Naive thymus-derived CD4-positive, alpha-beta T cell (primary cell): ENCODE results near the gene HERC3. TPM values are rescaled to one million over a fixed set of nuclear protein-coding genes. Genes with fewer than 3 reads are reported as not detected.

Experiments
- ATAC-seq: fragments of 150-1000 bp; cut with Tn5 transposase; 2 replicates; pipeline ENCODE4 v1.10.0; 2021; ENCODE audit warnings: mild to moderate bottlenecking, moderate library complexity
- CTCF ChIA-PET: fragments of 350-600 bp; sonication (Branson Sonifier 250); formaldehyde crosslinking; loops from one replicate; lab custom pipeline; 2021; ENCODE audit warnings: antibody characterized with exemption; lab: Charles Lee
- POLR2A ChIA-PET: fragments of 350-600 bp; sonication (Branson Sonifier 250); formaldehyde crosslinking; loops from one replicate; lab custom pipeline; 2021; ENCODE audit warnings: antibody characterized with exemption, inconsistent platforms; lab: Charles Lee
- DNase-seq, 9 donors: peaks; one replicate each; pipeline versions ENCODE4 v3.0.0 to v3.0.0-alpha.2; 2020 to 2022; ENCODE audit warnings: mixed read lengths in 1 of 9
- H3K27ac ChIP-seq: one replicate; pipeline ENCODE4 v1.7.0; 2013; ENCODE audit warnings: mild to moderate bottlenecking, low read depth, low read length, moderate library complexity
- H3K27me3 ChIP-seq, 2 donors: one replicate each; pipeline ENCODE4 v1.7.0; 2013; ENCODE audit warnings: low read length in 2 of 2, mild to moderate bottlenecking in 2 of 2, moderate library complexity in 2 of 2; ENCODE audit not compliant: control insufficient read depth in 2 of 2, insufficient read depth in 2 of 2
- H3K36me3 ChIP-seq, 3 experiments: 1 replicate in 2 of 3; 2 replicates in 1 of 3; pipeline ENCODE4 v1.7.0; 2013; ENCODE audit warnings: low read length in 3 of 3, mild to moderate bottlenecking in 3 of 3, moderate library complexity in 1 of 3; ENCODE audit not compliant: insufficient read depth in 3 of 3, control insufficient read depth in 2 of 3
- H3K4me1 ChIP-seq, 2 donors: one replicate each; pipeline ENCODE4 v1.7.0; 2013; ENCODE audit warnings: low read length in 2 of 2, mild to moderate bottlenecking in 2 of 2, moderate library complexity in 1 of 2; ENCODE audit not compliant: control insufficient read depth in 2 of 2, insufficient read depth in 2 of 2
- H3K4me3 ChIP-seq: 2 replicates; pipeline ENCODE4 v1.7.0; 2013; ENCODE audit warnings: mild to moderate bottlenecking, low read length
- H3K9me3 ChIP-seq, 3 experiments: 1 replicate in 2 of 3; 2 replicates in 1 of 3; pipeline ENCODE4 v1.7.0; 2013; ENCODE audit warnings: low read length in 3 of 3; ENCODE audit not compliant: control insufficient read depth in 2 of 3
- H3K27ac Mint-ChIP-seq, 9 donors: one replicate each; pipeline ENCODE4 v1.8.0; 2020 to 2022; ENCODE audit warnings: mixed read lengths in 9 of 9, mild to moderate bottlenecking in 8 of 9, moderate library complexity in 5 of 9, inconsistent platforms in 2 of 9
- H3K27me3 Mint-ChIP-seq, 5 donors: one replicate each; pipeline ENCODE4 v1.8.0; 2021 to 2022; ENCODE audit warnings: mixed read lengths in 5 of 5, mild to moderate bottlenecking in 1 of 5
- H3K36me3 Mint-ChIP-seq, 5 donors: one replicate each; pipeline ENCODE4 v1.8.0; 2020 to 2022; ENCODE audit warnings: mixed read lengths in 5 of 5, mild to moderate bottlenecking in 3 of 5, inconsistent platforms in 1 of 5
- H3K4me1 Mint-ChIP-seq, 7 donors: one replicate each; pipeline ENCODE4 v1.8.0; 2020 to 2022; ENCODE audit warnings: mixed read lengths in 7 of 7, mild to moderate bottlenecking in 3 of 7, inconsistent platforms in 1 of 7
- H3K4me3 Mint-ChIP-seq, 10 donors: one replicate each; pipeline ENCODE4 v1.8.0; 2020 to 2022; ENCODE audit warnings: mild to moderate bottlenecking in 10 of 10, mixed read lengths in 10 of 10, moderate library complexity in 6 of 10, inconsistent platforms in 2 of 10
- H3K9me3 Mint-ChIP-seq, 11 donors: one replicate each; pipeline ENCODE4 v1.8.0; 2020 to 2022; ENCODE audit warnings: mixed read lengths in 11 of 11, mild to moderate bottlenecking in 4 of 11, inconsistent platforms in 1 of 11, moderate library complexity in 1 of 11
- intact Hi-C, 2 donors: fragments of 100-400 bp; cut with micrococcal nuclease; formaldehyde crosslinking; loops; one replicate each; pipeline ENCODE4 v1.15.1; 2023
- polyA plus RNA-seq, 2 donors: library from polyadenylated mRNA; unstranded; fragments of 300-500 nt; fragmentation: Illumina TruSeq; gene quantifications; one replicate each; pipeline ENCODE4 v1.2.3, GENCODE V29; 2021
- total RNA-seq, 6 experiments: library from RNA in 5 of 6; stranded (reverse) in 5 of 6; gene quantifications; 1 replicate in 5 of 6; 2 replicates in 1 of 6; pipeline ENCODE4 v1.2.3 and lab custom pipeline; 2021 to 2026

The HERC3 gene
- total and polyA plus RNA-seq, 7 experiments from 2014 or later = 38.1 to 130 (median 101) TPM

GRCh38 chr4:88702782-88703181 lies 110.5 kb downstream of the HERC3 start:
- Histone ChIP-seq H3K4me3 (no peak overlapping the region), H3K27ac (no peak overlapping the region), H3K4me1 (peaks cover 0 to 5% of the 10 kb centered on the region in 2 donors), H3K9me3 (no peaks in the 10 kb centered on the region), H3K36me3 (peaks cover 0 to 45% (median 6%) of the 10 kb centered on the region in 3 experiments), H3K27me3 (no peaks in the 10 kb centered on the region)
- no peaks in the 10 kb centered on the region for H3K27me3 Mint-ChIP-seq
- ChIA-PET POLR2A (interaction anchor here (0.6 kb wide), 1 partner anchor 20 kb away, joined by 4 read pairs; no protein-coding TSS in a partner anchor), CTCF (no interaction called here)
- no peak overlapping the region for H3K4me3 Mint-ChIP-seq
- peaks cover 0 to 5% (median 0%) of the 10 kb centered on the region in 11 donors for H3K9me3 Mint-ChIP-seq
- peaks cover 21 to 63% (median 52%) of the 10 kb centered on the region in 5 donors for H3K36me3 Mint-ChIP-seq
- intact Hi-C loops = no loop called here
- ATAC-seq (no peak), DNase-seq (no peak)
- H3K27ac Mint-ChIP-seq = peak overlapping the region in 3 of 9 donors; percentile 23 to 43 (median 24)
- H3K4me1 Mint-ChIP-seq = peaks cover 4 to 12% (median 9%) of the 10 kb centered on the region in 7 donors

GRCh38 chr4:88705223-88705622 lies 112.9 kb downstream of the HERC3 start:
- Histone ChIP-seq H3K27ac (no peak overlapping the region), H3K36me3 (peaks cover 0 to 64% (median 12%) of the 10 kb centered on the region in 3 experiments), H3K9me3 (no peaks in the 10 kb centered on the region), H3K27me3 (no peaks in the 10 kb centered on the region), H3K4me3 (no peak overlapping the region), H3K4me1 (no peaks in the 10 kb centered on the region)
- DNase-seq (no peak), ATAC-seq (no peak)
- H3K4me1 Mint-ChIP-seq = peaks cover 0 to 17% (median under 1%) of the 10 kb centered on the region in 7 donors
- H3K27me3 Mint-ChIP-seq = no peaks in the 10 kb centered on the region
- ChIA-PET POLR2A (no interaction called here), CTCF (interaction anchor here (0.5 kb wide), 1 partner anchor 49 kb away, joined by 4 read pairs; no protein-coding TSS in a partner anchor)
- no peak overlapping the region for H3K4me3 Mint-ChIP-seq
- intact Hi-C loops = no loop called here
- H3K9me3 Mint-ChIP-seq = peaks cover 0 to 4% (median 0%) of the 10 kb centered on the region in 11 donors
- no peak overlapping the region for H3K27ac Mint-ChIP-seq
- peaks cover 27 to 80% (median 67%) of the 10 kb centered on the region in 5 donors for H3K36me3 Mint-ChIP-seq

GRCh38 chr4:88705805-88706492 lies 113.7 kb downstream of the HERC3 start:
- DNase-seq (no peak), ATAC-seq (no peak)
- Histone ChIP-seq H3K27me3 (no peaks in the 10 kb centered on the region), H3K27ac (no peak overlapping the region), H3K4me1 (no peaks in the 10 kb centered on the region), H3K9me3 (no peaks in the 10 kb centered on the region), H3K36me3 (peaks cover 0 to 71% (median 12%) of the 10 kb centered on the region in 3 experiments), H3K4me3 (no peak overlapping the region)
- H3K27me3 Mint-ChIP-seq = no peaks in the 10 kb centered on the region
- intact Hi-C loops = no loop called here
- H3K27ac Mint-ChIP-seq = peak overlapping the region in 3 of 9 donors; percentile 30 to 63 (median 33)
- H3K4me3 Mint-ChIP-seq = no peak overlapping the region
- POLR2A ChIA-PET = no interaction called here
- CTCF ChIA-PET = no interaction called here
- H3K4me1 Mint-ChIP-seq = peaks cover 0 to 17% (median 0%) of the 10 kb centered on the region in 7 donors
- H3K36me3 Mint-ChIP-seq = peaks cover 27 to 82% (median 72%) of the 10 kb centered on the region in 5 donors
- H3K9me3 Mint-ChIP-seq = peaks cover 0 to 4% (median 0%) of the 10 kb centered on the region in 11 donors

GRCh38 chr4:88706574-88706973 lies 114.3 kb downstream of the HERC3 start:
- H3K9me3 Mint-ChIP-seq = peaks cover 0 to 4% (median under 1%) of the 10 kb centered on the region in 11 donors
- H3K4me3 Mint-ChIP-seq = no peak overlapping the region
- peaks cover 27 to 82% (median 74%) of the 10 kb centered on the region in 5 donors for H3K36me3 Mint-ChIP-seq
- intact Hi-C loops = no loop called here
- no peaks in the 10 kb centered on the region for H3K27me3 Mint-ChIP-seq
- no peaks in the 10 kb centered on the region for H3K4me1 ChIP-seq
- H3K27ac Mint-ChIP-seq = peak overlapping the region in 2 of 9 donors; percentile 21 to 30
- H3K27me3 ChIP-seq = no peaks in the 10 kb centered on the region
- peaks cover 0 to 76% (median 12%) of the 10 kb centered on the region in 3 experiments for H3K36me3 ChIP-seq
- ATAC-seq (no peak), DNase-seq (no peak)
- ChIA-PET CTCF (no interaction called here), POLR2A (no interaction called here)
- no peaks in the 10 kb centered on the region for H3K9me3 ChIP-seq
- peaks cover 0 to 17% (median 0%) of the 10 kb centered on the region in 7 donors for H3K4me1 Mint-ChIP-seq
- H3K4me3 ChIP-seq = no peak overlapping the region
- no peak overlapping the region for H3K27ac ChIP-seq

GRCh38 chr4:88709989-88710388 lies 117.7 kb downstream of the HERC3 start:
- no peak for DNase-seq
- H3K4me1 Mint-ChIP-seq = peaks cover 0 to 18% (median 9%) of the 10 kb centered on the region in 7 donors
- H3K4me1 ChIP-seq = no peaks in the 10 kb centered on the region
- H3K4me3 Mint-ChIP-seq = no peak overlapping the region
- H3K27me3 Mint-ChIP-seq = no peaks in the 10 kb centered on the region
- no peak overlapping the region for H3K4me3 ChIP-seq
- ChIA-PET CTCF (no interaction called here), POLR2A (no interaction called here)
- ATAC-seq = no peak
- H3K27ac Mint-ChIP-seq = peak overlapping the region in 3 of 9 donors; percentile 2 to 39 (median 19)
- H3K9me3 Mint-ChIP-seq = peaks cover 0 to 23% (median 9%) of the 10 kb centered on the region in 11 donors
- intact Hi-C loops = no loop called here
- peaks cover 0 to 70% (median 6%) of the 10 kb centered on the region in 3 experiments for H3K36me3 ChIP-seq
- H3K36me3 Mint-ChIP-seq = peaks cover 32 to 92% (median 86%) of the 10 kb centered on the region in 5 donors
- H3K27me3 ChIP-seq = no peaks in the 10 kb centered on the region
- H3K27ac ChIP-seq = no peak overlapping the region
- H3K9me3 ChIP-seq = no peaks in the 10 kb centered on the region

- Mint-ChIP-seq H3K4me1 (peaks cover 0 to 20% (median 3%) of the 10 kb centered on the region in 7 donors), H3K27ac (peak overlapping the region in 2 of 9 donors; percentile 28 to 62), H3K4me3 (no peak overlapping the region), H3K36me3 (peaks cover 39 to 95% (median 89%) of the 10 kb centered on the region in 5 donors), H3K9me3 (peaks cover 4 to 57% (median 32%) of the 10 kb centered on the region in 11 donors), H3K27me3 (no peaks in the 10 kb centered on the region)
- H3K27ac ChIP-seq = no peak overlapping the region
- H3K4me3 ChIP-seq = no peak overlapping the region
- ChIA-PET POLR2A (no interaction called here), CTCF (interaction anchor here (1.2 kb wide), 1 partner anchor 174 kb away, joined by 3 read pairs; no protein-coding TSS in a partner anchor)
- ATAC-seq (no peak), DNase-seq (no peak)
- peaks cover 10 to 66% (median 15%) of the 10 kb centered on the region in 3 experiments for H3K36me3 ChIP-seq
- peaks cover 0 to 17% (median 5%) of the 10 kb centered on the region in 3 experiments for H3K9me3 ChIP-seq
- H3K4me1 ChIP-seq = no peaks in the 10 kb centered on the region
- no peaks in the 10 kb centered on the region for H3K27me3 ChIP-seq
- intact Hi-C loops = no loop called here
These were observed 121.5 kb downstream of the HERC3 start for GRCh38 chr4:88713782-88714181.
